HPDE6-E6E7 (cell line): Measurements from ENCODE around the gene TTC21A.
"Not testable (repeated sequence)": the region's sequence is repeated elsewhere in the genome, so short reads cannot be mapped to it uniquely, and the experiment has no call there.

Source experiments
- DNase-seq: peaks from one replicate; pipeline ENCODE4 v3.0.0; 2011; ENCODE audit warnings: missing footprints; ENCODE audit errors: extremely low spot score

TTC21A gene

GRCh38 chr3:39150803-39151631 lies 43.5 kb downstream of the TTC21A start:
- DNase-seq: no peak

GRCh38 chr3:39153977-39154279 lies 46.4 kb downstream of the TTC21A start:
- DNase-seq: no peak

DNA sequence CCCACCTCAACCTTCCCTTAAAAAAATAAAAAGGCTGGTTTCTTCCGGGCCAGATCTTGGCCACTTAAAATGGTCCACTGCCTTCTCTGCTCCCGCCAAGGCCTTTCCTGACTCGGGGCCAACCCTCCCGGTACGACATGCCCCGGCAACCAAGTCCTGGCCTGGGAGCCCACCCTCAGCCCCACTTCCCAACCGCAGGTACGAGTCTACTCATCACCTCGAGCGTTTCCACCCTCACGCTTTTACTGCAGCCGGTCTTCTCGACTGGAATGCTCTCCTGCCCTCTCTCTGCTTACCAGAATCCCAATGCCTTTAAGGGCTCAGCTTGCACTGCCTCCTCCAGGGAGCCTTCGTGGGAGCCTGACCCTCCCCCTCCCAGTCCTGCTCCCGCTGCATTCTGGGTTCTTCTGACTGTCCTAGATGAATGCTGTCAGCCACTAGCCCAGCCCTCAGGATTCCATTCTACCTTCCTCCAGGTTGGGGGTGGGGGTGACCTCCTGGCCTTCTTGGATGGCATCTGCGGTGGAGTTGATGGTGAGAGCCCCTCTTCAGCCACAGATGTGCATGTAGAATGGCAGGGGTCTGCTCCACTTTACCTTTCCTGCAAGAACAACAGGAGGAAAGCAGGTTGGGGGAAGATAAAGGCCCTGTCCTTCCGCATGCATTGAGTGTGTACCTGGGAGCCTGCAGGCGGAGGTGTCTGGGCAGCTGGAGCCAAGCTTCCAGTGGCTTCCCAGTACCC lies 47.0 kb downstream of the TTC21A start:
- no peak for DNase-seq

GRCh38 chr3:39156421-39156820 lies 48.9 kb downstream of the TTC21A start:
- no peak for DNase-seq

DNA sequence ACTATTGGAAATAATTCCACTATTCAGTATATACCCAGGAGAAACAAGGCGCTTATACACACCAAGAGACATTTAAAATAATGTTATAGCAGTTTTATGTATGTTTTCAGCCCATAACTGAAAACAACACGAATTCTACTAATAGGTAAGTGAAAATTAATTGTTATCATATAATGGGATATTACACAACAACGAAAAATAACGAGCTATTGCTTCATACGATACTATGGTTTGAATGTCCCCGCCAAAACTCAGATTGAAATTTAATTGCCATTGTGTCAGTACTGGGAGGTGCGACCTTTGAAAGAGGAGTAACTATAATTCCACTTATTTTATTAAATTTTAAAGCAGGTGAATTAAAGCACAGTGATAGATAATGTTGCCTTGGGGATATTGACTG lies 49.9 kb downstream of the TTC21A start:
- no peak for DNase-seq

GRCh38 chr3:39158148-39158715 lies 50.8 kb downstream of the TTC21A start:
- DNase-seq: no peak

- DNase-seq: no peak
Measured at GRCh38 chr3:39164414-39164813, 56.9 kb downstream of the TTC21A start.

GRCh38 chr3:39165518-39165917 lies 58.0 kb downstream of the TTC21A start:
- no peak for DNase-seq

DNA sequence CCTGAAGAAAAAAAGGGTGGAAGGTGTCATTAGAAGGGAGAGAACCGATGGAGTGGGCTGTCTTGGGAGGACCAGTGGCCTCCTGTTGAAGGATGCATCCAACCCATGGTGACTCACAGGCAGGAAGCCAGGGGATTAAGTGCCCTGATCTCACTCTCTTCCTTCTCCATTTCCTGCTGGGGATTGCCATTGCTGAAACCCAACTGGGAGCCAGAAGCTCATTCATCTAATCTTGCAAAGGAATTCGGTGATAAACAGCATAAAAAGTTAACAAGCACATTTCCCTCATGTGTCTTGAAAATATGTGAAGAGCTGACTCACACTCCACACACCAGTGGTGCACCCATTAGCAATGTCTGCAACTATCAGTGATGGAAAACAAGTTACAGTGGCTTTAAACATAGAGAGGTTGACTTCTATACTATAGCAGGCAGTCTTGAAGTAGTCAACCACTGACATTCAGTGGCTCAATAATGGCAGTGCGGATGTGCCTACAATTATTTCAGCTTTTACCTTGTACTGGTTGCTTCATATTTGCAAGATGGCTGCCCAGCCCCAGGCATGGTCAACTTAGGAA lies 58.7 kb downstream of the TTC21A start:
- no peak for DNase-seq

GRCh38 chr3:39166932-39167532 lies 59.6 kb downstream of the TTC21A start:
- DNase-seq: no peak

- DNase-seq: no peak
Measured at GRCh38 chr3:39168156-39168780, 60.8 kb downstream of the TTC21A start.

- no peak for DNase-seq
Measured at GRCh38 chr3:39169712-39170111, 62.2 kb downstream of the TTC21A start.

DNA sequence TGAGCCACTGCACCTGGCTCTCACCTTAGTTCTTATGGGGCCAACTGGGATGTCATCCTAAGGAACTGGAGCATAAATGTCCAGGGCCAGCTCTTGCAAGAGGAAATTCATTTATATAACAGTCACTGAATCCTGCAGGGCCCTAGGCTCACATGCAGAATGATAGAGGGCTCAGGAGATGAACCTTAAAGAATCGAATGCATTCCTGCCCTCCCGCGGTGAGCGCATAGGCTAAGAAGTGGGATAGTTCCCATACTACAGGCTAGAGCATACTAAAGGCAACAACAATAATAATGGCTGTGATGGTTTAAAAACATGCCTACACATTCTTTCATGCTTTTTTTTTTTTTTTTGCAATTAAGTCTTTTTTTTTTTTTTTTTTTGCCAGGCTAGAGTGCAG lies 63.0 kb downstream of the TTC21A start:
- no peak for DNase-seq

GRCh38 chr3:39170877-39171276 lies 63.4 kb downstream of the TTC21A start:
- DNase-seq: not testable (repeated sequence)

- no peak for DNase-seq
Measured at GRCh38 chr3:39171860-39172259, 64.4 kb downstream of the TTC21A start.

GRCh38 chr3:39173318-39174125 lies 66.0 kb downstream of the TTC21A start:
- no peak for DNase-seq

DNA sequence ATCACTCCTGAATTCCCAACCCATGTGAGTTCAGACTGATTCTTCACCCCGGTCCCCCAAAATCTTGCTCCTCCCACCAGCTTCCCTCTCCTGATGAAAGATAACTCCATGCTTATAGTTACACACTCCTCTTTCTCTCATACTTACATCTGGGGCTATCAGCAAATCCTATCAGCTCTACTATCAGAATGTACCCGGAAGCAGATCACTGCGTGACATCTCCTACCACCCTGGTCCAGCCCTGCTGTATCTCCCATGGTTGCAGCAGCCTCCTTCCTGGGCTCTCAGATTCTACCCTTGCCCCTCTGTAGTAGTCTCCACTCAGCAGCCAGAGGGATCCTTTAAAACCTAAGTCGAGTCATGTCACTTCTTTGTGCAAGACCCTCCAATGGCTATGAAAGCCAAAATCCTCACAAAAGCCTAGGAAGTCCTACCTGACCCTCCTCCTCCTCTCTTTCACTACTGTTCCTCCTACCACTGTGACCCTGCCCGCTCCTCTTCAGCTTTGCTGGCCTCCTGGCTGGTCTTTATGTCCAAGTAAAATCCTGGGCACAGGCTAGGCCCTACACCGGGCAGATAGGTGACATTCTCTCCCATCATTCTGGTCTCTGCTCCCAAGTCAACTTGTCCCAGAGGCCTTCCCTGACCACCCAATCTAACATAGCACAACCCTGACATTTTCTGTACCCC lies 68.7 kb downstream of the TTC21A start:
- no peak for DNase-seq

DNA sequence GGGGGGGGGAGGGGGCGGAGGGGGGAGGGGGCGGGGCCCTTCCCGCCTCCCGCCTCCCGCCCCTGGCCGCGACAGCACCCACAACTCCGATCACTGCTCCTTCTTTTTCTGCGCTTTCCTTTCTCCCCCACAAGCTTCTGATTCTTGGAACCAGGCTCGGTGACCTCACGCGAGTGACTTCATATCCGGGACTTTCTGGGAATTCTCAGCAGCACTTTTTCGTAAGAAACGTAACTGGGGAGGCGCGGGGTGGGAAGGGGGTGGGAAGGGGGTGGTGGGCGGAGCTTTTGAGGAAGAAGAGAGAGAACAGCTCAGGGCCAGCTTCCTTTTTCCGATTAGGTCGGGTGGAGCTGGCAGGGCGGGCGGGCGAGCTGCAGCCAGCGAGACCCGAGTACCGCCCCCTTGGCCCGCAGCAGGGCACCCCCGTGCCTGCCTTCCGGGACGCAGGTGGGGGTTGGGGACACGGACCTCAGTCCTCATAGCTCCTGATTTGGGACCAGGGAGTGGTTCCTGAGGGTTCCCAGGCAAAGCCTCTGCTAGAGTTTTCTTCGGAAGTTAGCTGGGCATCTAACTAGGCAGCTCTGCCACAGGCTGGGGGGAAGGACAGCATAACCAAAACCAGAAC lies 70.3 kb downstream of the TTC21A start:
- peak; percentile 37 for DNase-seq

DNA sequence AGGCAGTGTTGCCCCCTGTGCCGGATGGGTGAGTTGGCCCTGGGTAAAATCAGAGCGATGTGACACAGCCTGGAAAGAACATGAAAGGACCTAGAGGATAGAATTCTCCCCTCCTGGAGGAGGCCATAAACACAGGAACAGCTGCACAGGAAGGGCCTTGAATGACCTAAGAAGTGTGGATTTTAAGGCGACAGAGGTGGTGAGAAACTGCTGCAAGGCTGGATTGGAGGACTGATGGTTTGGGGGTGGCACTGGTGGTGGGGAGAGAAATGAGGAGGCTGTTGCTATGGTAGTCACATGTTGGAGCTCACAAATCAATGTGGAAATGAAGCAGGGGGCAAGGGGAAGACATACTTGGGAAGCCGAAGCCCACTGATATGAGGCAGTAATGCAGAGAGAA lies 71.1 kb downstream of the TTC21A start:
- DNase-seq: no peak

DNA sequence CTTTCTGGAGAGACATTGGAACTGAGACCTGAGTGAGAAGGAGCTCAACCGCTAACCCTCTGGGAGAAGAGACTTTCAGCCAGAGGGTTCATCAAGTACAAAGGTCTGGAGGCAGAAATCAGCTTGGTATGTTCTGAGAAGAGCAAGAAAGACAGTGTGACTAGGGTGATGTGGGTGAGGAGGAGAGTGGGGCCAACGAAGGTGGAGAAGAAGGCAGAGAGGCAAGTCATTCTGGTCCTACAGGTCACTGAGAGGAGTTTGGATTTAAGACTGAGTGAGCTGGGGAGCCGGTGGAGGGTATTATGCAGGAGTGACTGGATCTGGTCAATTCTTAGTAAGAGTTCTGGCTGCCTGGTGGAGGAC lies 72.7 kb downstream of the TTC21A start:
- DNase-seq: no peak
